NCI-H748 (cell line): ENCODE data around the gene LIMCH1.

Experiments
- DNase-seq: peaks from one replicate; lab custom pipeline; 2025; ENCODE audit not compliant: unreplicated experiment; lab: John Stamatoyannopoulos, UW

Gene LIMCH1

GRCh38 chr4:41749631-41750039 lies 211.7 kb downstream of the LIMCH1 start:
- peak; percentile 56 for DNase-seq
